Activated naive CD4-positive, alpha-beta T cell treated with anti-CD3 and anti-CD28 coated beads, Interleukin-2, amount 50 U/mL, for 72 hours (primary cell): ENCODE data around the gene IRF2. TPM values are rescaled to one million over a fixed set of nuclear protein-coding genes. Genes with fewer than 3 reads are reported as not detected.
"Not testable (repeated sequence)": the region's sequence is repeated elsewhere in the genome, so short reads cannot be mapped to it uniquely, and the experiment has no call there.

ENCODE experiments used
- ATAC-seq, 2 donors: fragments of 150-1000 bp; cut with Tn5 transposase; 2 replicates each; pipeline ENCODE4 v1.10.0; 2021; ENCODE audit warnings: mild to moderate bottlenecking in 2 of 2, moderate library complexity in 2 of 2
- DNase-seq, 2 donors: peaks; one replicate each; pipeline ENCODE4 v3.0.0; 2021 to 2022; ENCODE audit warnings: low spot score in 2 of 2
- H3K27ac Mint-ChIP-seq, 2 donors: one replicate each; pipeline ENCODE4 v1.8.0; 2022; ENCODE audit warnings: mild to moderate bottlenecking in 2 of 2, mixed read lengths in 2 of 2
- H3K36me3 Mint-ChIP-seq, 2 donors: one replicate each; pipeline ENCODE4 v1.8.0; 2022; ENCODE audit warnings: mixed read lengths in 2 of 2
- H3K9me3 Mint-ChIP-seq, 2 donors: one replicate each; pipeline ENCODE4 v1.8.0; 2022; ENCODE audit warnings: mixed read lengths in 2 of 2
- total RNA-seq, 2 donors: library from RNA; stranded (reverse); gene quantifications; one replicate each; pipeline ENCODE4 v1.2.3, GENCODE V29; 2022

IRF2 gene
- total RNA-seq, 2 donors from 2014 or later: 52.7 to 56.8 TPM

DNA sequence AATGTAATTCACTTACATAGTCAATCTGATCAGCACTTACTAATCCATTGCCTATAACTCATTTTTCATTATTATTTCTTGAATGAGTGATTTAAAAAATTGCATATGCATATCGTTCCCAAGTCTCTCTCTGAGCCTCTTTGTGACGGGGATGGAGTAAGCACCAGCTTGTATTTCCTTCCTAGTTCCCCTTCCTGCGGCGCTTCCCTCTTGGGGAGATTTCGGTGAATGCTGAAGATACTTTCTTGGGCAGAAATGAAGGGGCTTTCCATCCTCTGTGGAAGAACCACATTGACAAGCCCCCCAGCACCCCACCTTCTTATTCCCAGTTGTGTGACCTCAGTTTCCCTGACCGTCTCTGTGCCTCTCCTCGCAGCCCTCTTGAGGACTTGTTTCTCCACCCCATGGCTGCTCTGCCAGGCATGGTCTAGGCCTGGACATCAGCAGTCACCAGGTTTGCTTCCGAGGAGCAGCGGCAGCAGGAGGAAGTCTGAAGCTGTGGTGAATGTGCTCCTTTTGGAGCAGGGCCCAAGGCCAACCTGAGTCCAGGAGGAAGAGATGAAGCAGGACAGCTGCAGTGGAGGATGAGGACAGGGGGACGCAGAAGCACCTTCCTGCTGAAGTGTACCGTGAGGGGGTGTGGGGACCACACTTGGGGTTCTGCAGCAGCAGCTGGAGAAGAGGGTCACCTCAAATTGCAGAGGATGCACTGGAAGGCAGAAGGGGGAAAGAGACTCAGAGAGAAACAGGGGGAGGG is 124.9 kb downstream of the IRF2 start:
- Mint-ChIP-seq H3K9me3 (peaks cover 0 to 5% of the 10 kb centered on the region in 2 donors), H3K27ac (peak overlapping the region in 1 of 2 donors; percentile 17)
- no peak for DNase-seq

DNA sequence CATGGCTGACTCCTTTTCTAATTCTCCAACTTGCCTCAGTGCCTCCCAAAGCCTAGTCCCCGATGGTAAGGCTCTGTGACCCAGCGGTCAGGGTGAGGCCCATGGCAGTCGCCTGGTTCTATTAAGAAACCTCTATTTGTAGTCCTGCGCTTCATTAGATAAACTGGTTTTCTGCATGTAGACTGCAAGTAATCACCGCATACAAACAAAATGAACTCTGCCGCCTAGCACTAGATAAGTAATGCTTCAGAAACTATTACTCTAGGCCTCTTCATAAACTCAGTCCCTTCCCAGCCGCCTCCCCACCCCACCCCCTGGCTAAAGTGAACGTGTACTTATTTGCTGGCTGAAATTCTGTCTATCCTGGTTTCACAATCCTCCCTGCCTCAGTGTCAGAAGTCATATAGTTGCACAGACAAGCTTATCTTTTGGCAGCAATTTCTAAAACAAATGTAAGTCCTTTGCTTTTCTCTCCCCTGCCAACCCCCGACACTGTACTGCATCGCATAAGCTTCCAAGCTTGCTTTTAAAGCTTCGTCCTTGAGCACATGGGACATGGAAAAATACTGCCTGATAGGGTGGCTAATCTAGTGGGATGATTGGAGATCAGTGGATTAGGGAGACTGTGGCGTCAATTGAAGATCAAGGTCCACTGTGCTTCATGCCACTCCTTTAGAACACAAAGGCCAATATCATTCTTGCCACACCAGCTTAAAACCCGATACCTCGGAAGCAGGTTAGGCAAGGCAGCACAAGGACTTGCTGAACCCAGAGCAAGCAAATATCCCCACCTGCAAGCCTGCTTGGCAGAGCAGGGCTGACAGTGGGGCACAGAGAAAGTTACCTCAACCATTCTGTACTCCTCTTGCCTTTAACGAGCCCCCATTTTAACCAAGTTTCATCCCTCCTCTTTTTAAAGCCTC is 125.8 kb downstream of the IRF2 start:
- DNase-seq: no peak
- no peak overlapping the region for H3K27ac Mint-ChIP-seq
- no peaks in the 10 kb centered on the region for H3K36me3 Mint-ChIP-seq
- no peak for ATAC-seq
- H3K9me3 Mint-ChIP-seq: peaks cover 0 to 5% of the 10 kb centered on the region in 2 donors

More for the DNA sequence above, 124.9 kb downstream of the IRF2 start:
- no peaks in the 10 kb centered on the region for H3K36me3 Mint-ChIP-seq
- ATAC-seq: no peak

DNA sequence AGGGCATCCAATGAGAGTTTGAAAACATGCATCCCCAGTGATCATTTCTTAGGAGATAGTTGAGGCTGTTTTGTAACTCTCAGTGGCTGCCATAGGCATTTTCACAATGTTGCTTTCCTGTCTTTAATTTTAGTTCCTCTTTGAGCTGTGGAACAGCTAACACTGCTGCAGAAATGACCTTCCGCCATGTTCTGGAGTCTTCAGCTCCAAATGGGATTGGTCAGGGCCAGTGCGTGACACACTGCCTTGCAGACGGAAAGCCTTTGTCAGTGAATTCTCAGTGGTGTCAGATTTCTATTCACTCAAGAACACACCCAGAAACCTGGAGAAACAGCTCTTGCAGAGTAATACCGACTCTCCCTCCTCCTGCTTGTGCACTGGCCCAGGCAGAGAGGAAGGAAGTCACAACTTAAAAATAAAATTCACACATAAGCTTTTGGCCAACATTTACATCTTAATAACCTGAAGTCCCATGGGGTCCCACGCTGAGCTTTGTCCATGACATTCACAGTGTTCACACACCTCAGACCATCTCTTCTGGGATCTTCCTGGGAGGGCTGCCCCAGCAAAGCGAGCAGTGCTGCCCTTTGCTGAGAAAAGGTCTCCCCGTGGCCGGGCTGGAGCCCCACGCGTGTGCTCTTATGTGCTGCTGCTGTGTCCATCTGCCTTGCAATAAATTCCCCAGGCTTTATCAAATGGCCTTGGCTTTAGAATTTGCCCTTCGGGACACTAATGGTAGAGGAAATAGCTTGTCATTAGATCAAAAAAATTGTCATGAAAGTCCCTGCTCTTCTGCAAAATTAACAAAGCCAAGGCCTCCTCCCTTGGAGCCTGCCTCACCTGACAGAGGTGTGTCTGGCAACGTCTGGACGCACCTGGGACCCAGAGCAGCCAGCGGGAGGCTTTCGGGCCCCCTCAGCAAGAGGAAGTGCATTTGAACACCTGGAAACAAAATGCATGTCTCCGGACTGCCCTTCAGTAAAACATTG is 126.8 kb downstream of the IRF2 start:
- Mint-ChIP-seq H3K36me3 (no peaks in the 10 kb centered on the region), H3K9me3 (peaks cover 0 to 5% of the 10 kb centered on the region in 2 donors), H3K27ac (no peak overlapping the region)
- no peak for DNase-seq
- ATAC-seq: no peak

DNA sequence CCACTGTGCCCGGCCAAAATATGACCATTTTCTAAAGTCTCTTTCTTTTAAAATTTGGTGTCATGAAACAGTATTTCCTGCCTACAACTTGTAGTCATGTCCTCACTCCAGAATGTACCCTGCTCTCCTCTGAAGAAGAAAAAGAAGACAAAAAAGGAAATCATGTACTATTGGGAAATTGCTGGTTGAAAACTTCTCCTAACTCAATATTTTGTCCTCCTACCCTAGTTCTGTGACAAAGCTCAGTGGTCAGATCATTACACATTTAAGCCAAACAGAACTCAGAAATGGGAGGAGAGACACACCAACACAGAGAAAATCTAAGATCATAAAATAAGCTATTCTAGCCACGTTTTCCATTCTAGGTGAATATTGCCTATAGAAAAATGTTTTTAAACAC is 127.7 kb downstream of the IRF2 start:
- no peak for ATAC-seq
- no peak for DNase-seq
- Mint-ChIP-seq H3K36me3 (no peaks in the 10 kb centered on the region), H3K27ac (no peak overlapping the region), H3K9me3 (peaks cover 0 to 5% of the 10 kb centered on the region in 2 donors)

- not testable (repeated sequence) for DNase-seq, H3K9me3 Mint-ChIP-seq, ATAC-seq, H3K27ac Mint-ChIP-seq, H3K36me3 Mint-ChIP-seq
Observed at GRCh38 chr4:184346273-184346672, 128.1 kb downstream of the IRF2 start.

DNA sequence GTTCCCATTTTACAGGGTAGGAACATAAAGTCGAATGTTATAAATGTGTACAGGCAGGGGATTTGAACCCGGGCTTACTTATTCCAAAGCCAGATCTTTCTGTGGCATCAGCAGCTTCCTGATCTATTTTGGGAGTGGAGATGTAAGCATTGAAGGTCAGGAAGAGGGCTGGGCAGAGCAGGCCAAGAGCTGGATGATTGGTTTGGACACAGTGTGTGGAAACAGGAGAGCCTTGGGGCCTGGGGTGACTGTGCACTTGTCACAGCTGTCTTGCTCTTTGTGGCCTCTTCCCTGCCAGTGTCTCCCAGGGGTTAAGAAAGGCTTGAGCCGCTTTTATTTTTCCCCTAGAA is 128.8 kb downstream of the IRF2 start:
- no peaks in the 10 kb centered on the region for H3K36me3 Mint-ChIP-seq
- no peak for ATAC-seq
- no peaks in the 10 kb centered on the region for H3K9me3 Mint-ChIP-seq
- no peak overlapping the region for H3K27ac Mint-ChIP-seq
- no peak for DNase-seq

GRCh38 chr4:184344899-184345572 is 129.3 kb downstream of the IRF2 start:
- DNase-seq: no peak
- Mint-ChIP-seq H3K9me3 (no peaks in the 10 kb centered on the region), H3K36me3 (no peaks in the 10 kb centered on the region), H3K27ac (no peak overlapping the region)
- peak; percentile 52 to 83 for ATAC-seq

- Mint-ChIP-seq H3K9me3 (no peaks in the 10 kb centered on the region), H3K36me3 (no peaks in the 10 kb centered on the region), H3K27ac (no peak overlapping the region)
- ATAC-seq: no peak
- no peak for DNase-seq
Observed at GRCh38 chr4:184344435-184344834, 129.9 kb downstream of the IRF2 start.

- Mint-ChIP-seq H3K36me3 (peaks cover 0 to 5% of the 10 kb centered on the region in 2 donors), H3K9me3 (peaks cover 0 to 4% of the 10 kb centered on the region in 2 donors), H3K27ac (peak overlapping the region in 1 of 2 donors; percentile 66)
- ATAC-seq (peak; percentile 71 to 81), DNase-seq (peak in 1 of 2 donors; percentile 35)
Observed at GRCh38 chr4:184343502-184344177, 130.7 kb downstream of the IRF2 start.

DNA sequence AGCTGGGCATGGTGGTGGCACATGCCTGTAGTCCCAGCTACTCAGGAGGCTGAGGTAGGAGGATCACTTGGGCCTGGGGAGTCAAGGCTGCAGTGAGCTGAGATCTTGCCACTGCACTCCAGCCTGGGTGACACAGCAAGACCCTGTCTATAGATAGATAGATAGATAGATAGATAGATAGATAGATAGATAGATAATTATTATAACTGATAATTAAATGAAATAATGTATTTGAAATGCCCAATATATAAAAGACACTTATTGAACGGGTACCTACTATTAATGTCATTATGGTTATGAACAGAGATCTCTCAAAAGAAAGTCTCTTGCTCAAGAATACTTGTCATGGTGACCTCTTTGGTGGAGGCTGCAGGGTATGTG is 131.5 kb downstream of the IRF2 start:
- not testable (repeated sequence) for DNase-seq, H3K27ac Mint-ChIP-seq, H3K9me3 Mint-ChIP-seq

GRCh38 chr4:184342167-184342856 is 132.0 kb downstream of the IRF2 start:
- Mint-ChIP-seq H3K9me3 (peaks cover 0 to 6% of the 10 kb centered on the region in 2 donors), H3K27ac (no peak overlapping the region), H3K36me3 (peaks cover 0 to 17% of the 10 kb centered on the region in 2 donors)
- ATAC-seq (no peak), DNase-seq (no peak)

More for the DNA sequence above, 131.5 kb downstream of the IRF2 start:
- ATAC-seq: not testable (repeated sequence)
- H3K36me3 Mint-ChIP-seq: peaks cover 0 to 13% of the 10 kb centered on the region in 2 donors

DNA sequence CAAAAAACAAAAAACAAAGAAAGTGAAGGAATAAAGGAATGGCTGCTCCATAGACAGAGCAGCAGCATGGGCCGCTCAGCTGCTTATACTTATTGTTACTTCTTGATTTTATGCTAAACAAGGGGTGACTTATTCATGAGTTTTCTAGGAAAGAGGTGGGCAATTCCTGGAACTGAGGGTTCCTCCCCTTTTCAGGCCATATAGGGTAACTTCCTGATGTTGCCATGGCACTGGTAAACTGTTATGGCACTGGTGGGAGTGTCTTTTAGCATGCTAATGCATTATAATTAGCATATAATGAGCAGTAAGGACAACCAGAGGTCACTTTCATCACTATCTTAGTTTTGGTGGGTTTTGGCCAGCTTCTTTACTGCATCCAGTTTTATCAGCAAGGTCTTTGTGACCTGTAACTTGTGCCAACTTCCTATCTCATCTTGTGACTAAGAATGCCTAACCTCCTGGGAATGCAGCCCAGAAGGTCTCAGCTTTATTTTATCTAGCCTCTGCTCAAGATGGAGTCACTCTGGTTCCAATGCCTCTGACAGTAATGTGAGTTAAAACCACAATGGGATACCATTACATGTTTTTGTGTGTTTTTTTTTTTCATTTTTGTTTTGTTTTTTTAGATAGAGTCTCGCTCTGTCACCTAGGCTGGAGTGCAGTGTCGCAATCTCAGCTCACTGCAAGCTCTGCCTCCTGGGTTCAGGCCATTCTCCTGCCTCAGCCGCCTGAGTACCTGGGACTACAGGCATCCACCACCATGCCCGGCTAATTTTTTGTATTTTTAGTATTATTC is 134.8 kb downstream of the IRF2 start:
- peaks cover 0 to 42% of the 10 kb centered on the region in 2 donors for H3K36me3 Mint-ChIP-seq
- not testable (repeated sequence) for DNase-seq, H3K27ac Mint-ChIP-seq, ATAC-seq
- H3K9me3 Mint-ChIP-seq: peaks cover 0 to 24% of the 10 kb centered on the region in 2 donors

DNA sequence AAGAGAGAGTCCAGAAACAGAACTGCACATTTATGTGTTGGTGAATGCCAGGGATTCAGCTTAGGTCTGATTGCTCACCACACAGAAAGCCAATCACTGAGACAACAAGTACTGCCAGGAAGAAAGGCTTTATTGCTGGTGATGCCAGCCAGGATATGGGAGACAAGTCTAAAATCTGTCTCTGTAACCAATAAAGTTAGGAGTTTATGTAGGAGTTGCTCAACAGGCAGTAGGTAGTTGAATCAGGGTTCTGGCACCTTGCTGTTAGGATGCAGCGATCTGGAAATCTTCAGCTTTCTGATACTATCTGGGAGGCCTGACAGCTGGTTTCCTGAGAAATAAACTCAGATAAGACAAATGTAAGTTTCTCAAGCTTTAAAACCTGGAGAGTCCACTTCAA is 136.4 kb downstream of the IRF2 start:
- ATAC-seq: no peak
- H3K9me3 Mint-ChIP-seq: peaks cover 0 to 28% of the 10 kb centered on the region in 2 donors
- no peak for DNase-seq
- H3K27ac Mint-ChIP-seq: no peak overlapping the region
- H3K36me3 Mint-ChIP-seq: peaks cover 0 to 51% of the 10 kb centered on the region in 2 donors
